A673 (cell line): Measurements from ENCODE around the gene AQP6. TPM values are rescaled to one million over a fixed set of nuclear protein-coding genes. Genes with fewer than 3 reads are reported as not detected.

Experiments used
- BruUV-seq: library from RNA; stranded (reverse); fragments of 400-500 nt; replicated peaks from 2 replicates; lab custom pipeline; 2021; lab: Mats Ljungman, UMichigan
- CTCF ChIA-PET: fragments of 300-600 bp; sonication (Branson Sonifier 250); formaldehyde crosslinking; loops from one replicate; lab custom pipeline; 2022; ENCODE audit warnings: antibody characterized with exemption; lab: Charles Lee
- POLR2A ChIA-PET: fragments of 300-600 bp; sonication (Branson Sonifier 250); formaldehyde crosslinking; loops from one replicate; lab custom pipeline; 2022; ENCODE audit warnings: antibody characterized with exemption; ENCODE audit not compliant: low non-redundant PET; lab: Charles Lee
- DNase-seq: peaks from one replicate; pipeline ENCODE4 v3.0.0-alpha.2; 2015; ENCODE audit warnings: low spot score
- H3K27ac ChIP-seq: fragments of 200-600 bp; sonication (generic); 2 replicates; pipeline ENCODE4 v1.5.1; 2016; ENCODE audit warnings: mixed run types, low read depth, mild to moderate bottlenecking, mixed read lengths, antibody characterized with exemption, low read length; ENCODE audit not compliant: poor library complexity, severe bottlenecking
- H3K27me3 ChIP-seq: fragments of 200-600 bp; sonication (generic); replicated peaks from 2 replicates; pipeline ENCODE4 v1.6.1; 2017; ENCODE audit warnings: mixed run types, low read depth, mild to moderate bottlenecking, mixed read lengths, antibody characterized with exemption, low read length; ENCODE audit not compliant: insufficient read depth, poor library complexity
- H3K36me3 ChIP-seq: fragments of 200-600 bp; sonication (generic); 2 replicates; pipeline ENCODE4 v1.6.1; 2016; ENCODE audit warnings: mixed run types, mild to moderate bottlenecking, mixed read lengths, antibody characterized with exemption, low read length; ENCODE audit not compliant: insufficient read depth, poor library complexity, severe bottlenecking
- H3K4me1 ChIP-seq: fragments of 200-600 bp; sonication (generic); 2 replicates; pipeline ENCODE4 v1.6.1; 2017; ENCODE audit warnings: mixed run types, mild to moderate bottlenecking, mixed read lengths, antibody characterized with exemption, low read length; ENCODE audit not compliant: insufficient read depth, poor library complexity, severe bottlenecking
- H3K4me3 ChIP-seq: fragments of 200-600 bp; sonication (generic); 2 replicates; pipeline ENCODE4 v1.5.1; 2016; ENCODE audit warnings: low read depth, mixed run types, mild to moderate bottlenecking, mixed read lengths, low read length; ENCODE audit not compliant: poor library complexity, severe bottlenecking
- H3K9me3 ChIP-seq: fragments of 200-600 bp; sonication (generic); 2 replicates; pipeline ENCODE4 v1.6.1; 2016; ENCODE audit warnings: mixed run types, low read depth, mild to moderate bottlenecking, mixed read lengths, antibody characterized with exemption, low read length; ENCODE audit not compliant: poor library complexity, severe bottlenecking
- CTCF ChIP-seq: fragments of 300-800, 200-600 bp; sonication (generic); conservative IDR thresholded peaks from 2 replicates; pipeline ENCODE4 v1.5.1; 2017; ENCODE audit warnings: low read depth, mild to moderate bottlenecking, antibody characterized with exemption, low read length, moderate library complexity, mixed read lengths
- EZH2 ChIP-seq: fragments of 200-600 bp; sonication (generic); IDR thresholded peaks from 2 replicates; pipeline ENCODE4 v1.6.1; 2017; ENCODE audit warnings: borderline replicate concordance, low read depth, mild to moderate bottlenecking, mixed read lengths, antibody characterized with exemption, low read length; ENCODE audit not compliant: poor library complexity, severe bottlenecking
- intact Hi-C: fragments of 100-400 bp; cut with micrococcal nuclease; formaldehyde crosslinking; loops from one replicate; pipeline ENCODE4 v1.10.0; 2022; ENCODE audit not compliant: unreplicated experiment
- total RNA-seq: library from RNA; stranded (reverse); gene quantifications from 2 replicates; pipeline ENCODE4 v1.2.3, GENCODE V29; 2021

The AQP6 gene
- total RNA-seq, 1 experiment from 2014 or later: not detected

- no peaks in the 10 kb centered on the region for H3K9me3 ChIP-seq
- H3K27me3 ChIP-seq: no peaks in the 10 kb centered on the region
- BruUV-seq: no TSS peak
- intact Hi-C loops: no loop called here
- no peaks in the 10 kb centered on the region for H3K4me1 ChIP-seq
- H3K27ac ChIP-seq: no peak overlapping the region
- ChIA-PET CTCF (no interaction called here), POLR2A (no interaction called here)
- TF ChIP-seq CTCF (no peak), EZH2 (no peak)
- DNase-seq: no peak
- H3K4me3 ChIP-seq: no peak overlapping the region
- peaks cover 75% of the 10 kb centered on the region for H3K36me3 ChIP-seq
These were observed 17.5 kb downstream of the AQP6 start for GRCh38 chr12:49990273-49990672.

GRCh38 chr12:49998453-49998852 lies 25.7 kb downstream of the AQP6 start:
- DNase-seq: no peak
- peaks cover 91% of the 10 kb centered on the region for H3K36me3 ChIP-seq
- H3K27ac ChIP-seq: no peak overlapping the region
- no TSS peak for BruUV-seq
- no peaks in the 10 kb centered on the region for H3K27me3 ChIP-seq
- POLR2A ChIA-PET: no interaction called here
- no peak overlapping the region for H3K4me3 ChIP-seq
- intact Hi-C loops: no loop called here
- H3K4me1 ChIP-seq: no peaks in the 10 kb centered on the region
- no peak for TF ChIP-seq EZH2
- TF ChIP-seq CTCF: no peak
- H3K9me3 ChIP-seq: no peaks in the 10 kb centered on the region
- CTCF ChIA-PET: no interaction called here

- no peak for DNase-seq
- BruUV-seq: no TSS peak
These were observed 30.8 kb downstream of the AQP6 start for GRCh38 chr12:50003595-50003994.

More at GRCh38 chr12:50003595-50003994, 30.8 kb downstream of the AQP6 start:
- peaks cover 86% of the 10 kb centered on the region for H3K36me3 ChIP-seq
- no peaks in the 10 kb centered on the region for H3K4me1 ChIP-seq
- H3K27ac ChIP-seq: no peak overlapping the region
- H3K4me3 ChIP-seq: no peak overlapping the region
- CTCF ChIA-PET: no interaction called here
- intact Hi-C loops: no loop called here
- TF ChIP-seq EZH2: no peak
- no peak for TF ChIP-seq CTCF
- no peaks in the 10 kb centered on the region for H3K27me3 ChIP-seq
- POLR2A ChIA-PET: no interaction called here
- no peaks in the 10 kb centered on the region for H3K9me3 ChIP-seq
